ENCODE measurements around the gene SOS1.

Gene SOS1

GRCh38 chr2:39120771-39121522, at the start of gene SOS1:
TSS of gene SOS1 (minus strand) at chr2:39121051. CDS start at chr2:39120422, 629 bp downstream.
- Histone ChIP-seq H2AFZ (ENCODE audit: low read depth) (peak within 1 kb of the TSS; percentile 38), H3K36me3 (ENCODE audit: insufficient read depth) (no peaks in the 10 kb centered on the region), H3K79me2 (ENCODE audit: insufficient read depth, low read depth) (peaks cover 58% of the 10 kb centered on the region), H3K27ac (peak within 1 kb of the TSS; percentile 71), H3K9ac (peak within 1 kb of the TSS; percentile 73), H3K27me3 (ENCODE audit: insufficient read depth, low read depth) (no peaks in the 10 kb centered on the region), H4K20me1 (ENCODE audit: insufficient read depth) (no peaks in the 10 kb centered on the region), H3K4me2 (peak within 1 kb of the TSS; percentile 76), H3K4me3 (IDR thresholded peaks at IDR 0.05; ENCODE audit: insufficient read depth, low read depth, low read length) (peak within 1 kb of the TSS; percentile 87), H3K4me1 (ENCODE audit: low read depth, poor library complexity, severe bottlenecking) (peaks cover 62% of the 10 kb centered on the region)
- TF ChIP-seq CTCF (conservative IDR thresholded peaks at IDR 0.05; ENCODE audit: low read depth, low read length), result no peak

GRCh38 chr2:39164089-39164488, 43.2 kb upstream of the SOS1 start:
- Histone ChIP-seq H3K4me3 (IDR thresholded peaks at IDR 0.05; ENCODE audit: insufficient read depth, low read depth, low read length) (no peak overlapping the region), H3K4me2 (no peak overlapping the region), H3K27me3 (ENCODE audit: insufficient read depth, low read depth) (no peaks in the 10 kb centered on the region), H3K4me1 (ENCODE audit: low read depth, poor library complexity, severe bottlenecking) (peaks cover 8% of the 10 kb centered on the region), H4K20me1 (ENCODE audit: insufficient read depth) (no peaks in the 10 kb centered on the region), H3K36me3 (ENCODE audit: insufficient read depth) (no peaks in the 10 kb centered on the region), H3K27ac (no peak overlapping the region), H2AFZ (ENCODE audit: low read depth) (no peak overlapping the region), H3K9ac (no peak overlapping the region), H3K79me2 (ENCODE audit: insufficient read depth, low read depth) (no peaks in the 10 kb centered on the region)
- TF ChIP-seq CTCF (conservative IDR thresholded peaks at IDR 0.05; ENCODE audit: low read depth, low read length), result no peak

GRCh38 chr2:39160982-39161381, 40.1 kb upstream of the SOS1 start:
- no peak overlapping the region for H3K4me3 ChIP-seq (IDR thresholded peaks at IDR 0.05; ENCODE audit: insufficient read depth, low read depth, low read length)
- no peak overlapping the region for H2AFZ ChIP-seq (ENCODE audit: low read depth)
- no peaks in the 10 kb centered on the region for H3K79me2 ChIP-seq (ENCODE audit: insufficient read depth, low read depth)
- H3K27ac ChIP-seq, result no peak overlapping the region
- H3K9ac ChIP-seq, result no peak overlapping the region
- H3K36me3 ChIP-seq (ENCODE audit: insufficient read depth), result no peaks in the 10 kb centered on the region
- peaks cover 15% of the 10 kb centered on the region for H3K4me1 ChIP-seq (ENCODE audit: low read depth, poor library complexity, severe bottlenecking)
- TF ChIP-seq CTCF (conservative IDR thresholded peaks at IDR 0.05; ENCODE audit: low read depth, low read length), result no peak
- no peaks in the 10 kb centered on the region for H3K27me3 ChIP-seq (ENCODE audit: insufficient read depth, low read depth)
- H3K4me2 ChIP-seq, result no peak overlapping the region
- no peaks in the 10 kb centered on the region for H4K20me1 ChIP-seq (ENCODE audit: insufficient read depth)

GRCh38 chr2:39159283-39159682, 38.4 kb upstream of the SOS1 start:
- no peak for TF ChIP-seq CTCF (conservative IDR thresholded peaks at IDR 0.05; ENCODE audit: low read depth, low read length)
- no peak overlapping the region for H3K9ac ChIP-seq
- H3K36me3 ChIP-seq (ENCODE audit: insufficient read depth), result no peaks in the 10 kb centered on the region

More at GRCh38 chr2:39159283-39159682, 38.4 kb upstream of the SOS1 start:
- peaks cover 15% of the 10 kb centered on the region for H3K4me1 ChIP-seq (ENCODE audit: low read depth, poor library complexity, severe bottlenecking)
- no peak overlapping the region for H3K27ac ChIP-seq
- no peak overlapping the region for H2AFZ ChIP-seq (ENCODE audit: low read depth)
- no peak overlapping the region for H3K4me3 ChIP-seq (IDR thresholded peaks at IDR 0.05; ENCODE audit: insufficient read depth, low read depth, low read length)
- no peaks in the 10 kb centered on the region for H3K27me3 ChIP-seq (ENCODE audit: insufficient read depth, low read depth)
- no peaks in the 10 kb centered on the region for H3K79me2 ChIP-seq (ENCODE audit: insufficient read depth, low read depth)
- no peaks in the 10 kb centered on the region for H4K20me1 ChIP-seq (ENCODE audit: insufficient read depth)
- no peak overlapping the region for H3K4me2 ChIP-seq

Data from KMS-11 (cell line).